RWPE2 (cell line): ENCODE measurements around the gene ARHGEF28.

Experiments
- ATAC-seq: fragments of 200-7000 bp; cut with Tn5 transposase; 3 replicates; pipeline ENCODE4 v1.9.1; 2021; ENCODE audit warnings: low read depth
- DNase-seq: peaks from one replicate; pipeline ENCODE4 v3.0.0-alpha.2; 2020; ENCODE audit warnings: low spot score
- H3K27ac ChIP-seq: fragments of 450-650 bp; 2 replicates; pipeline ENCODE4 v1.5.1; 2017; ENCODE audit warnings: mild to moderate bottlenecking; ENCODE audit not compliant: poor library complexity, severe bottlenecking
- H3K27me3 ChIP-seq: fragments of 250-450 bp; sonication (Bioruptor Pico); 2 replicates; pipeline ENCODE4 v1.5.1; 2021; ENCODE audit warnings: mild to moderate bottlenecking, moderate library complexity; ENCODE audit not compliant: insufficient read depth, poor library complexity, severe bottlenecking
- H3K36me3 ChIP-seq: fragments of 250-450 bp; sonication (Bioruptor Pico); 2 replicates; pipeline ENCODE4 v1.5.1; 2020; ENCODE audit warnings: low read depth, mild to moderate bottlenecking, moderate library complexity
- H3K4me1 ChIP-seq: fragments of 250-450 bp; sonication (Bioruptor Pico); 2 replicates; pipeline ENCODE4 v1.5.1; 2021; ENCODE audit warnings: mild to moderate bottlenecking, moderate library complexity; ENCODE audit not compliant: insufficient read depth, poor library complexity, severe bottlenecking
- H3K4me3 ChIP-seq: fragments of 250-450 bp; sonication (Bioruptor Pico); 2 replicates; pipeline ENCODE4 v1.5.1; 2021; ENCODE audit warnings: mild to moderate bottlenecking, moderate library complexity; ENCODE audit not compliant: severe bottlenecking
- H3K9me3 ChIP-seq: fragments of 250-450 bp; sonication (Bioruptor Pico); 2 replicates; pipeline ENCODE4 v1.5.1; 2021; ENCODE audit warnings: mild to moderate bottlenecking, moderate library complexity; ENCODE audit not compliant: severe bottlenecking
- CTCF ChIP-seq: fragments of 450-650 bp; IDR thresholded peaks from one replicate; pipeline ENCODE4 v1.5.1; 2017; ENCODE audit warnings: mild to moderate bottlenecking, moderate library complexity; ENCODE audit not compliant: poor library complexity, severe bottlenecking

The ARHGEF28 gene

GRCh38 chr5:73641811-73642210 is 15.8 kb downstream of the ARHGEF28 start:
- H3K4me1 ChIP-seq = peaks cover 79% of the 10 kb centered on the region
- no peaks in the 10 kb centered on the region for H3K27me3 ChIP-seq
- no peaks in the 10 kb centered on the region for H3K9me3 ChIP-seq
- no peak for TF ChIP-seq CTCF
- peak overlapping the region; percentile 99 for H3K27ac ChIP-seq
- no peak overlapping the region for H3K4me3 ChIP-seq
- ATAC-seq (no peak), DNase-seq (no peak)
- H3K36me3 ChIP-seq = peaks cover 22% of the 10 kb centered on the region; the same call in 1 of the 2 replicates

- TF ChIP-seq CTCF = no peak
- no peak for DNase-seq
- H3K4me3 ChIP-seq = no peak overlapping the region
- no peaks in the 10 kb centered on the region for H3K9me3 ChIP-seq
- H3K4me1 ChIP-seq = peaks cover 78% of the 10 kb centered on the region
- peak; percentile 66 for ATAC-seq
- no peaks in the 10 kb centered on the region for H3K27me3 ChIP-seq
- H3K27ac ChIP-seq = peak overlapping the region; percentile 99
- peaks cover 26% of the 10 kb centered on the region; the same call in 1 of the 2 replicates for H3K36me3 ChIP-seq
Measured at GRCh38 chr5:73642344-73642743, 16.3 kb downstream of the ARHGEF28 start.

- Histone ChIP-seq H3K36me3 (peaks cover 27% of the 10 kb centered on the region; the same call in 1 of the 2 replicates), H3K27ac (peak overlapping the region; percentile 99), H3K4me1 (peaks cover 80% of the 10 kb centered on the region), H3K27me3 (no peaks in the 10 kb centered on the region), H3K4me3 (no peak overlapping the region), H3K9me3 (no peaks in the 10 kb centered on the region)
- no peak for TF ChIP-seq CTCF
- DNase-seq (no peak), ATAC-seq (no peak)
Measured at GRCh38 chr5:73644385-73644963, 18.5 kb downstream of the ARHGEF28 start.

- Histone ChIP-seq H3K4me1 (peaks cover 71% of the 10 kb centered on the region), H3K27me3 (no peaks in the 10 kb centered on the region), H3K36me3 (peaks cover 20% of the 10 kb centered on the region; the same call in 1 of the 2 replicates), H3K4me3 (no peak overlapping the region), H3K9me3 (no peaks in the 10 kb centered on the region), H3K27ac (peak overlapping the region; percentile 99)
- no peak for ATAC-seq
- DNase-seq = no peak
- no peak for TF ChIP-seq CTCF
Measured at GRCh38 chr5:73647721-73648120, 21.7 kb downstream of the ARHGEF28 start.

GRCh38 chr5:73648515-73648914 is 22.5 kb downstream of the ARHGEF28 start:
- peaks cover 13% of the 10 kb centered on the region; the same call in 1 of the 2 replicates for H3K36me3 ChIP-seq
- H3K27ac ChIP-seq = peak overlapping the region; percentile 99
- DNase-seq (no peak), ATAC-seq (peak; percentile 18; the same call in 2 of the 3 replicates)
- no peaks in the 10 kb centered on the region for H3K27me3 ChIP-seq
- no peak overlapping the region for H3K4me3 ChIP-seq
- peaks cover 73% of the 10 kb centered on the region for H3K4me1 ChIP-seq
- no peak for TF ChIP-seq CTCF
- no peaks in the 10 kb centered on the region for H3K9me3 ChIP-seq
